ENCODE data around the gene TBC1D16. TPM values are rescaled to one million over a fixed set of nuclear protein-coding genes. Genes with fewer than 3 reads are reported as not detected.
"Not testable (repeated sequence)": the region's sequence is repeated elsewhere in the genome, so short reads cannot be mapped to it uniquely, and the experiment has no call there.

TBC1D16 gene
- total RNA-seq, 2 experiments from 2014 or later = 0.38 to 0.74 TPM

DNA sequence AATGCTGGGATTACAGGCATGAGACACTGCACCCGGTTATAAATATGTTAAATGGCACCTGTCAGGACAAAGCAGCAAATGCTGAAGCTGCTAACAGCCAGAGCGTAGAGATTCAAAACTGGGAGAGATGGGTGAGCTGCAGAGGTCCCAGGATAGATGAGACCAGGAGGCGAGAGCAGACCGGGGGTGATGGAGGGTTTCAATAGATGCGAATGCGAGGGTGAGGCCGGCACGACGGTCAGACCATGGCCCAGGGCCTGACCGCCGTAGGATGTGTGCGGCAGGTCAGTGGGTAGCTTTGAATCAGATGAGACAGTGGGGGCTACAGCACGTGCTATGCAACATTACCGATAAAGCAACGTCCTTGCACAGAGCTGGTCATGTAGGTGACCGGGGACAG is 15.0 kb upstream of the TBC1D16 start:
- TF ChIP-seq, protein P1, sequence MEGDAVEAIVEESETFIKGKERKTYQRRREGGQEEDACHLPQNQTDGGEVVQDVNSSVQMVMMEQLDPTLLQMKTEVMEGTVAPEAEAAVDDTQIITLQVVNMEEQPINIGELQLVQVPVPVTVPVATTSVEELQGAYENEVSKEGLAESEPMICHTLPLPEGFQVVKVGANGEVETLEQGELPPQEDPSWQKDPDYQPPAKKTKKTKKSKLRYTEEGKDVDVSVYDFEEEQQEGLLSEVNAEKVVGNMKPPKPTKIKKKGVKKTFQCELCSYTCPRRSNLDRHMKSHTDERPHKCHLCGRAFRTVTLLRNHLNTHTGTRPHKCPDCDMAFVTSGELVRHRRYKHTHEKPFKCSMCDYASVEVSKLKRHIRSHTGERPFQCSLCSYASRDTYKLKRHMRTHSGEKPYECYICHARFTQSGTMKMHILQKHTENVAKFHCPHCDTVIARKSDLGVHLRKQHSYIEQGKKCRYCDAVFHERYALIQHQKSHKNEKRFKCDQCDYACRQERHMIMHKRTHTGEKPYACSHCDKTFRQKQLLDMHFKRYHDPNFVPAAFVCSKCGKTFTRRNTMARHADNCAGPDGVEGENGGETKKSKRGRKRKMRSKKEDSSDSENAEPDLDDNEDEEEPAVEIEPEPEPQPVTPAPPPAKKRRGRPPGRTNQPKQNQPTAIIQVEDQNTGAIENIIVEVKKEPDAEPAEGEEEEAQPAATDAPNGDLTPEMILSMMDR (conservative IDR thresholded peaks at IDR 0.05; ENCODE audit: low read length) = no peak
- no peak for TF ChIP-seq EZH2phosphoT487 (IDR thresholded peaks at IDR 0.05; ENCODE audit: borderline replicate concordance, low read depth, low read length)
- Histone ChIP-seq H2AFZ (ENCODE audit: low read length) (no peak overlapping the region), H3K9me3 (ENCODE audit: low read length) (no peaks in the 10 kb centered on the region), H3K36me3 (ENCODE audit: insufficient read depth, low read length) (no peaks in the 10 kb centered on the region), H4K20me1 (ENCODE audit: insufficient read depth, low read length) (no peaks in the 10 kb centered on the region), H3K27ac (ENCODE audit: low read depth, low read length, poor library complexity, severe bottlenecking) (no peak overlapping the region), H3K4me3 (ENCODE audit: low read depth, low read length, poor library complexity, severe bottlenecking) (no peak overlapping the region), H3K9me2 (ENCODE audit: insufficient read depth, low read length) (no peaks in the 10 kb centered on the region), H3K4me2 (ENCODE audit: low read length) (no peak overlapping the region), H3K79me2 (ENCODE audit: insufficient read depth, low read depth, low read length) (no peaks in the 10 kb centered on the region), H3K4me1 (ENCODE audit: insufficient read depth, low read length, poor library complexity, severe bottlenecking) (no peaks in the 10 kb centered on the region)
- no peak for DNase-seq (ENCODE audit: low spot score)
- ChIA-PET CTCF (ENCODE audit: unreplicated experiment) (no interaction called here), POLR2A (no interaction called here)
- intact Hi-C loops (cut with micrococcal nuclease; ENCODE audit: unreplicated experiment) = no loop called here
- no TSS peak for BruUV-seq (replicated peaks)

DNA sequence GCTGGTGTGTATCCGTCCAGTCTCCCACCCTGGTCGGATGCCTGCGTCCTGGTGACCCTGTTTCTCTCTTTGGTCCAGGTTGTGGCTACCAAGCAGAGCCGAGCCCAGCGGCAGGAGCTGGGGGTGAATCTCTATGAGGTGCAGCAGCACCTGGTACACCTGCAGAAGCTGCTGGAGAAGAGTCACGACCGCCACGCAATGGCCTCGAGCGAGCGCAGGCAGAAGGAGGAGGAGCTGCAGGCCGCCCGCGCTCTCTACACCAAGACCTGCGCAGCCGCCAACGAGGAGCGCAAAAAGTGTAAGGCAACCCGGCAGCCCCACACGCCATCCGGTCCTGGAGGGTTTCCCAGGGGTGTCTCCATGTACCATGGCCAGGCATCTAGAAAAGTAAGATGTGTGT is 14.3 kb upstream of the TBC1D16 start:
- CTCF ChIA-PET (ENCODE audit: unreplicated experiment) = no interaction called here

DNA sequence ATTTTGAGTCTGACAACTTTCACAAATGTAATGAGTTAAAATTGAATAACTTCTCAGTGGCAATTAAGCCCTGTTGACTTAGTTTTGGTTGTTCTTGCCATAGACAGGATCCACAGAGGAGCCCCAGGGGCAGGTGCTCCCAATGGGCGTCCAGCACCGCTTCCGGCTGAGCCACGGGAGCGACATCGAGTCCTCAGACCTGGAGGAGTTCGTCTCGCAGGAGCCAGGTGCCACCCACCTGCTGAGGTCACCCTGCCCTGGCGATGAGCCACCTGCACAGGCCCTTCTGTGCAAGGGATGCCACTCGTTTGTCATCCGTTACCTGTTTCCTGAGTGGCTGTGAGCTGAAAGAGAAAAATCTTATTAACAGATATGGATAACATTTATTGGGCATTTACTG is 11.5 kb upstream of the TBC1D16 start:
- no peak overlapping the region for H2AFZ ChIP-seq (ENCODE audit: low read length)
- CTCF ChIA-PET (ENCODE audit: unreplicated experiment) = no interaction called here
- no peak overlapping the region for H3K4me3 ChIP-seq (ENCODE audit: low read depth, low read length, poor library complexity, severe bottlenecking)
- intact Hi-C loops (cut with micrococcal nuclease; ENCODE audit: unreplicated experiment) = no loop called here
- TF ChIP-seq, protein P1 (conservative IDR thresholded peaks at IDR 0.05; ENCODE audit: low read length) = no peak
- TF ChIP-seq EZH2phosphoT487 (IDR thresholded peaks at IDR 0.05; ENCODE audit: borderline replicate concordance, low read depth, low read length) = no peak
- H3K27ac ChIP-seq (ENCODE audit: low read depth, low read length, poor library complexity, severe bottlenecking) = no peak overlapping the region
- no peaks in the 10 kb centered on the region for H3K9me3 ChIP-seq (ENCODE audit: low read length)
- no peak overlapping the region for H3K4me2 ChIP-seq (ENCODE audit: low read length)
- no peaks in the 10 kb centered on the region for H4K20me1 ChIP-seq (ENCODE audit: insufficient read depth, low read length)
- POLR2A ChIA-PET = no interaction called here
- H3K9me2 ChIP-seq (ENCODE audit: insufficient read depth, low read length) = no peaks in the 10 kb centered on the region
- no peaks in the 10 kb centered on the region for H3K4me1 ChIP-seq (ENCODE audit: insufficient read depth, low read length, poor library complexity, severe bottlenecking)
- no peaks in the 10 kb centered on the region for H3K36me3 ChIP-seq (ENCODE audit: insufficient read depth, low read length)
- BruUV-seq (replicated peaks) = no TSS peak
- DNase-seq (ENCODE audit: low spot score) = no peak
- H3K79me2 ChIP-seq (ENCODE audit: insufficient read depth, low read depth, low read length) = no peaks in the 10 kb centered on the region

More for the DNA sequence above, 14.3 kb upstream of the TBC1D16 start:
- no peaks in the 10 kb centered on the region for H3K36me3 ChIP-seq (ENCODE audit: insufficient read depth, low read length)
- POLR2A ChIA-PET = interaction anchor here (0.7 kb wide), 1 partner anchor 9 kb away, joined by 3 read pairs; no protein-coding TSS in a partner anchor
- H3K9me2 ChIP-seq (ENCODE audit: insufficient read depth, low read length) = no peaks in the 10 kb centered on the region
- H3K4me3 ChIP-seq (ENCODE audit: low read depth, low read length, poor library complexity, severe bottlenecking) = no peak overlapping the region
- no peak for DNase-seq (ENCODE audit: low spot score)
- intact Hi-C loops (cut with micrococcal nuclease; ENCODE audit: unreplicated experiment) = no loop called here
- no peaks in the 10 kb centered on the region for H4K20me1 ChIP-seq (ENCODE audit: insufficient read depth, low read length)
- H3K79me2 ChIP-seq (ENCODE audit: insufficient read depth, low read depth, low read length) = no peaks in the 10 kb centered on the region
- no peaks in the 10 kb centered on the region for H3K4me1 ChIP-seq (ENCODE audit: insufficient read depth, low read length, poor library complexity, severe bottlenecking)
- H2AFZ ChIP-seq (ENCODE audit: low read length) = no peak overlapping the region
- TF ChIP-seq, protein P1 (conservative IDR thresholded peaks at IDR 0.05; ENCODE audit: low read length) = no peak
- TF ChIP-seq EZH2phosphoT487 (IDR thresholded peaks at IDR 0.05; ENCODE audit: borderline replicate concordance, low read depth, low read length) = no peak
- BruUV-seq (replicated peaks) = no TSS peak
- H3K27ac ChIP-seq (ENCODE audit: low read depth, low read length, poor library complexity, severe bottlenecking) = no peak overlapping the region
- H3K9me3 ChIP-seq (ENCODE audit: low read length) = no peaks in the 10 kb centered on the region
- no peak overlapping the region for H3K4me2 ChIP-seq (ENCODE audit: low read length)

DNA sequence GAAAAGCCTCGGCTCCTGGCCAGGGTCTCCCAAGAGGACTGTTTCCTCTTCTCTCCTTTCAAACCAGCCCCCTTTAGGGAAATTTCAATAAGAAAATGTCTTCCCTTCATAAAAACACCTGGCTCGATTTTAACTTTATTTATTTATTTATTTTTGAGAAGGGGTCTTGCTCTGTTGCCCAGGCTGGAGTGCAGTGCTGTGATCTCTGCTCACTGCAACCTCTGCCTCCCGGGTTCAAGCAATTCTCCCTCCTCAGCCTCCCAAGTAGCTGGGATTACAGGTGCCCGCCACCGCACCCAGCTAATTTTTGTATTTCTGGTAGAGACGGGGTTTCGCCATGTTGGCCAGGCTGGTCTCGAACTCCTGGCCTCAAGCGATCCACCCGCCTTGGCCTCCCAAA is 11.0 kb upstream of the TBC1D16 start:
- H3K4me3 ChIP-seq (ENCODE audit: low read depth, low read length, poor library complexity, severe bottlenecking); CTCF ChIA-PET (ENCODE audit: unreplicated experiment); BruUV-seq (replicated peaks); H3K4me1 ChIP-seq (ENCODE audit: insufficient read depth, low read length, poor library complexity, severe bottlenecking); H3K4me2 ChIP-seq (ENCODE audit: low read length); DNase-seq (ENCODE audit: low spot score); H4K20me1 ChIP-seq (ENCODE audit: insufficient read depth, low read length); H3K79me2 ChIP-seq (ENCODE audit: insufficient read depth, low read depth, low read length); H3K27ac ChIP-seq (ENCODE audit: low read depth, low read length, poor library complexity, severe bottlenecking); H2AFZ ChIP-seq (ENCODE audit: low read length); H3K36me3 ChIP-seq (ENCODE audit: insufficient read depth, low read length); POLR2A ChIA-PET; H3K9me2 ChIP-seq (ENCODE audit: insufficient read depth, low read length); H3K9me3 ChIP-seq (ENCODE audit: low read length); intact Hi-C loops (cut with micrococcal nuclease; ENCODE audit: unreplicated experiment): not testable (repeated sequence)

All from OCI-LY7 (cell line).